IPS DF 19.7 (cell line): ENCODE results near the gene TUBD1.

Experiments used
- DNase-seq: peaks from one replicate; pipeline ENCODE4 v3.0.0-alpha.2; 2013; ENCODE audit warnings: low read depth, low spot score

Gene TUBD1

GRCh38 chr17:59826706-59827453 is 65.9 kb downstream of the TUBD1 start:
- DNase-seq, result no peak

- no peak for DNase-seq
Observed at GRCh38 chr17:59825533-59826322, 67.0 kb downstream of the TUBD1 start.

GRCh38 chr17:59815965-59816364 is 76.8 kb downstream of the TUBD1 start:
- no peak for DNase-seq

GRCh38 chr17:59814685-59815084 is 78.1 kb downstream of the TUBD1 start:
- DNase-seq, result no peak

GRCh38 chr17:59814276-59814675 is 78.5 kb downstream of the TUBD1 start:
- no peak for DNase-seq

GRCh38 chr17:59812139-59812538 is 80.6 kb downstream of the TUBD1 start:
- DNase-seq, result no peak

GRCh38 chr17:59811209-59811608 is 81.5 kb downstream of the TUBD1 start:
- no peak for DNase-seq

GRCh38 chr17:59810894-59811153 is 81.9 kb downstream of the TUBD1 start:
- no peak for DNase-seq
